Measurements from ENCODE around the gene PAX5. TPM values are rescaled to one million over a fixed set of nuclear protein-coding genes. Genes with fewer than 3 reads are reported as not detected.

The PAX5 gene
- total and polyA plus RNA-seq, 2 of the 13 experiments (the other 11 are each of a cell fraction or from before 2014, with no cell fraction given) = not detected

DNA sequence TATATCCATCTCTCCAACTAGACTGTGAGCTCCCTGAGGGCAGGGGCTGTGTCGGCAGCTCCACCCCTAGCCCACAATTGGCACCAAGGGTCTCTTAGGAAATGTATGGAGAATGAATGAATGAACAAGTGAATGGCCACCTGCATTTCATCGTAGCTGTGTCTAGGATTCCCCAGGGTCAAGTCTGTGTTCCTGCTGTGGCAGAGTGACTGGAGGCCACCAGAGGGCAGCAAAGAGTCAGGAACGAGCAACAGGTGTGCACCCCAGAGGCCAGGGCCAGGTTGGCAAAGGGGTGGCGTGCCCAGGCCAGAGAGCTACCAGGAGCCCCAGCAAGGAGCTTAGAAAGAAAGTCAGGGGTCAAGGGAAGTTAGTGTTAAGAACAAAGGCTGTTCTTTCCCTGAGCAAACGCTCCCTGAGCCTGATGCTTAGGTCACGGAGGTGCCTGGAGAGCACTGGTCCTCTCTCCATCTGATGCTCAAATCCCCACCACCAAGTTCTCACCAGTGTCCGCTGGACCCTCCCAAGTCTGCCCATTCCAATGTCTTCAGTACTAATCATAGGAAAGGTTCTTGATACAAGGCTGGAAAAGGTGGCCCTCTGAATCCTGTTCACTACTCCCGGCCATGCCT lies 160.7 kb downstream of the PAX5 start (continued):
- TF ChIP-seq, protein P1, sequence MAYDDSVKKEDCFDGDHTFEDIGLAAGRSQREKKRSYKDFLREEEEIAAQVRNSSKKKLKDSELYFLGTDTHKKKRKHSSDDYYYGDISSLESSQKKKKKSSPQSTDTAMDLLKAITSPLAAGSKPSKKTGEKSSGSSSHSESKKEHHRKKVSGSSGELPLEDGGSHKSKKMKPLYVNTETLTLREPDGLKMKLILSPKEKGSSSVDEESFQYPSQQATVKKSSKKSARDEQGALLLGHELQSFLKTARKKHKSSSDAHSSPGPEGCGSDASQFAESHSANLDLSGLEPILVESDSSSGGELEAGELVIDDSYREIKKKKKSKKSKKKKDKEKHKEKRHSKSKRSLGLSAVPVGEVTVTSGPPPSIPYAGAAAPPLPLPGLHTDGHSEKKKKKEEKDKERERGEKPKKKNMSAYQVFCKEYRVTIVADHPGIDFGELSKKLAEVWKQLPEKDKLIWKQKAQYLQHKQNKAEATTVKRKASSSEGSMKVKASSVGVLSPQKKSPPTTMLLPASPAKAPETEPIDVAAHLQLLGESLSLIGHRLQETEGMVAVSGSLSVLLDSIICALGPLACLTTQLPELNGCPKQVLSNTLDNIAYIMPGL (CRISPR knock-in tag; IDR thresholded peaks at IDR 0.05; ENCODE audit: borderline replicate concordance in 1 of 2, low read depth in 1 of 2) = peak in 1 of 2 experiments; percentile 36; a peak in 1 of 4 replicates
- no peak for TF ChIP-seq PLRG1 (conservative IDR thresholded peaks at IDR 0.05)
- TF ChIP-seq KLF9 (CRISPR knock-in tag; IDR thresholded peaks at IDR 0.05; ENCODE audit: low read depth) = no peak
- peak; percentile 43; the same call in 1 of the 2 replicates for TF ChIP-seq REPIN1 (CRISPR knock-in tag; IDR thresholded peaks at IDR 0.05; ENCODE audit: borderline replicate concordance, low read depth)
- TF ChIP-seq, protein P2, sequence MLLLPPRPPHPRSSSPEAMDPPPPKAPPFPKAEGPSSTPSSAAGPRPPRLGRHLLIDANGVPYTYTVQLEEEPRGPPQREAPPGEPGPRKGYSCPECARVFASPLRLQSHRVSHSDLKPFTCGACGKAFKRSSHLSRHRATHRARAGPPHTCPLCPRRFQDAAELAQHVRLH (CRISPR knock-in tag; IDR thresholded peaks at IDR 0.05; ENCODE audit: borderline replicate concordance, low read depth) = no peak
- TF ChIP-seq NR2F6 (IDR thresholded peaks at IDR 0.05) = 0 out of 2 replicates have a peak, but pooled peaks have one; percentile 10
- no peak for TF ChIP-seq NR2F6 (CRISPR knock-in tag; IDR thresholded peaks at IDR 0.05)
- 0 out of 2 replicates have a peak, but pooled peaks have one; percentile 23 for TF ChIP-seq KDM5B (CRISPR knock-in tag; IDR thresholded peaks at IDR 0.05; ENCODE audit: borderline replicate concordance)
- TF ChIP-seq EP300 (IDR thresholded peaks at IDR 0.05; ENCODE audit: low read depth in 2 of 2, low read length in 2 of 2) = no peak
- TF ChIP-seq EP300 (CRISPR knock-in tag; IDR thresholded peaks at IDR 0.05; ENCODE audit: borderline replicate concordance) = no peak
- TF ChIP-seq, protein P3, sequence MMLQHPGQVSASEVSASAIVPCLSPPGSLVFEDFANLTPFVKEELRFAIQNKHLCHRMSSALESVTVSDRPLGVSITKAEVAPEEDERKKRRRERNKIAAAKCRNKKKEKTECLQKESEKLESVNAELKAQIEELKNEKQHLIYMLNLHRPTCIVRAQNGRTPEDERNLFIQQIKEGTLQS (CRISPR knock-in tag; IDR thresholded peaks at IDR 0.05) = no peak
- no peak for TF ChIP-seq EED (CRISPR knock-in tag; IDR thresholded peaks at IDR 0.05)
- TF ChIP-seq, protein P4, sequence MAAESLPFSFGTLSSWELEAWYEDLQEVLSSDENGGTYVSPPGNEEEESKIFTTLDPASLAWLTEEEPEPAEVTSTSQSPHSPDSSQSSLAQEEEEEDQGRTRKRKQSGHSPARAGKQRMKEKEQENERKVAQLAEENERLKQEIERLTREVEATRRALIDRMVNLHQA (CRISPR knock-in tag; IDR thresholded peaks at IDR 0.05) = no peak
- TF ChIP-seq STAG1 (CRISPR knock-in tag; IDR thresholded peaks at IDR 0.05) = peak; percentile 91
- TF ChIP-seq RAD21 (CRISPR knock-in tag; IDR thresholded peaks at IDR 0.05) = peak; percentile 78
- peak; percentile 52; the same call in 1 of the 2 replicates for TF ChIP-seq ZNF24 (IDR thresholded peaks at IDR 0.05)
- TF ChIP-seq ZNF556 (CRISPR knock-in tag; IDR thresholded peaks at IDR 0.05; ENCODE audit: borderline replicate concordance) = 0 out of 2 replicates have a peak, but pooled peaks have one; percentile 27
- TF ChIP-seq BCL6 (CRISPR knock-in tag; IDR thresholded peaks at IDR 0.05) = no peak

All from HepG2 (cell line).